Measurements from ENCODE around the gene HDAC9. TPM values are rescaled to one million over a fixed set of nuclear protein-coding genes. Genes with fewer than 3 reads are reported as not detected.

Gene HDAC9
- total RNA-seq, 1 donor from 2014 or later: 2.1 TPM

- no peak for DNase-seq (ENCODE audit: low spot score)
- no peak for ATAC-seq
These were observed 26.5 kb downstream of the HDAC9 start for GRCh38 chr7:18521945-18522566.

GRCh38 chr7:18524248-18524647 lies 28.7 kb downstream of the HDAC9 start:
- DNase-seq (ENCODE audit: low spot score): no peak
- no peak for ATAC-seq

GRCh38 chr7:18526368-18526878 lies 30.9 kb downstream of the HDAC9 start:
- ATAC-seq: no peak
- no peak for DNase-seq (ENCODE audit: low spot score)

DNA sequence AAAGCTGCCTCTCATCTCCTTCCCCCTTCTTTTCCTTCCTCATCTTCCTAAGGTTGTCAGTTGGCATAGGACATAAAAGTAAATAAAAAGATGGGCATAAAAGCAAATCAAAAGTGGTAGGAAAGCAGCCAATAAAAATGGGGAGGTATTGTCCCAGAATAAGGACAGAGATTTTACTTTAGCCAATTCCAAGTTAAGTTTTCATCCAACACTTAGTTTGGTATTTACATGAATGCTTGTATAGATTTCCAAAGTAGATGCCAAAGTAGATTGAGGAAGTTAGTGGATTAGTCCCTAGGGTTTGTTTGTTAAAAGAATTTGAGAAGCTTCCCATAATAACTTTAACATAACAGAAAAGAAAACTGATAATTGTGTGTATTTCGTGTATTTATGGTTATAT lies 33.7 kb downstream of the HDAC9 start:
- DNase-seq (ENCODE audit: low spot score): no peak
- no peak for ATAC-seq

DNA sequence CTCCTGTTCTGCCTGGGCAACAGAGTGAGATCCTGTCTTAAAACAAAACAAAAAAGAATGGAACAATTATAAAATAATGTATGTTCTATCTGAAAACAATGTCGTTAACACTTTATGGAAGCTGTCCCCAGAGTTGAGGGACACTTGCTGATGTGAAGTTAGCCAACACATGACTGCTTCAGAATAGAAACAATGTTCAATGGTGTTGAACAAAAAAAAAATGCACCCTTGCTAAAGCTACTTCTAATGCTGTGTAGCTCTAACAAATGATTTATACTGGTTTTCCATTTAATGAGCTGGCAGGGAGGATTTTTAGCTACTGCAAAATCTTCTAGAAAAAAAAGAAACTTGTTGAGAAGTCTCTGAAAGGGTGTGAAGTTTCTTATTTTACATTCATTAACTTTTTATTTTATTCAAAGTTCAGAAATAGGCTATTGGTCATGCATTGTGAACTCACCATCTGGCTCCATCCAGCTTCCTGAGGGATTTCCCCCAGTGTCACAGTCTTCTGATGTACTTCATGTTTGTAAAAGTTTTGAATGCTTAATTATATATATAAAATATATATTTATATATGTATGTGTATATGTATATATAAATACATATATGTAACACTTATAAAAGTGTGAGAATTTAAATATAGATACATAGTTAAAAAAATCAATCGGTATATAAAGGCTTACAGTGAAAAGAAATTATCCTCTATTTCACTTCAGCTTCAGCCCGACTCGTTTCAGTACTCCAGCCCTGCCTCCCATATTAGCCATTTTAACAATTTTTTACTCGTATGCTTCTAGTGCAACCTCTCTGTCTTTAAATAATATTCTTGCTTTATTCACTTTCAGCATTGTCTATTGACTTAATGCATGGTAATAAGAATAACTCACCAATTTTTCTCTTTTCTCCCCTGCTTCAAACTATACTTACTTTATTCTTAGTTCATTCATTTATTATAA lies 35.0 kb downstream of the HDAC9 start:
- DNase-seq (ENCODE audit: low spot score) (no peak), ATAC-seq (no peak)

GRCh38 chr7:18531539-18531938 lies 36.0 kb downstream of the HDAC9 start:
- DNase-seq (ENCODE audit: low spot score): no peak

DNA sequence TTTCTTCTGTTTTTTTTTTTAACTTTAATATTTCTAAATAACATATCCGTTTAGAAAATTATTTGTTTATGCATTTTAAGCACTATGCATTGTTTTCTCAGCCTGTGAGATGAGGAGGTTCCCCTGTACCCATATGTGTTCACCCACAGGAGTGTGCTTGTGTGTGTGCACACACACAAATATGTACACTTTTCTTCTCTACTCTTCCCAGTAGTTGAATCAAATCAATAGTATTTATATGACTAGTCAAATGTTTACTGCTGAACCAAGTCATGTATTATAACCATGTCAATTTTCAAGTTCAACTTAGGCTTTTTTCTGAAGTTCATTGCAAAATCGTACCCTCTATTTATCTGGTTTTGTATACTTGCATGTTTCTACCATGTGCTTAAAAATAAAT lies 37.3 kb downstream of the HDAC9 start:
- DNase-seq (ENCODE audit: low spot score) (no peak), ATAC-seq (no peak)

More at GRCh38 chr7:18531539-18531938, 36.0 kb downstream of the HDAC9 start:
- no peak for ATAC-seq

DNA sequence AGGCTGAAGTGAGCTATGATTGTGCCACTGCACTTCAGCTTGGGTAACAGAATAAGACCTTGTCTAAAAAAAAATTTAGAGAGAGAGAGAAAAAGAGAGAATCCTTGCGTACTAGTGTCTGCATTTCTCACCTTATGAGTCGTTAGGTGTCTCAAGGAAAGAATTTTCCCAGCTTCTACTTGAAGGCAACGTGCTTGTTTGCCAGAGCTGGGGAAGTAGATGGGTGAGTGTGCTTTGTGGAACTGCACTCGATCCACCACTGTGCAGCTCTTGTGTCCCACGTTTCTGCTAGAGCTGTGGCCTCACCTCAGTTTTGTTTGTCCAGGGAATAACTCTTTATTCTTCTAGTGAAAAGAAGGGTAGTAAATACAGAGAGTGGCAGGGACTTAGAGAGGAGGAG lies 38.9 kb downstream of the HDAC9 start:
- DNase-seq (ENCODE audit: low spot score): no peak
- no peak for ATAC-seq

DNA sequence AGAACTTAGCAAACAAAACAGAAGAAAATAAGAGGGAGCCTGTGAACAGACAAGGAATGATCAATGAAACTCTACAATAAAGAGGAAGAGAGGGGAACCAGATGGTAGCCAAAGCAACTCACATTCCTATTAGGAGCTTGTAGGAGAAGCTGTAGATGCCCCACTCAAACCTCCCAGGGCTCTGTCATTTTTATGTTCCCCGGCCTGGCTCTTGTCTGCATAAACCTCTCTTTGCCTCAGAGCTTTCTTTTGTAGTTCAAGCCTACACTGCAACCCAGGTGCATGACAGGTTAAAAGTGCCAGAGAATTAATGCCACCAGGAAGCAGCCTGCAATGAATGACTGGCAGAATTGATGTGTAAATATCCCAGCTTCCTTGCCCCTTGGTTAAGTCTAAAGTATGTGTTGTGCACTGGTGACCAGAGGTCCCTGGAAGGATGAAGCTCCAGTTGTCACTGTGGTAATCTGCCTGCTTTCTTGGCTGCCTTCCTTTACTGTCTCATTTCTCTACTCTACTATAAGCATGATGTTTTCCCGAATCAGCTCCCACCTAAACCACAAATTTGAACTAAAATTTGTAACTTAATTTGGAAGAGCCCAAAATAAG lies 40.4 kb downstream of the HDAC9 start:
- ATAC-seq (no peak), DNase-seq (ENCODE audit: low spot score) (no peak)

DNA sequence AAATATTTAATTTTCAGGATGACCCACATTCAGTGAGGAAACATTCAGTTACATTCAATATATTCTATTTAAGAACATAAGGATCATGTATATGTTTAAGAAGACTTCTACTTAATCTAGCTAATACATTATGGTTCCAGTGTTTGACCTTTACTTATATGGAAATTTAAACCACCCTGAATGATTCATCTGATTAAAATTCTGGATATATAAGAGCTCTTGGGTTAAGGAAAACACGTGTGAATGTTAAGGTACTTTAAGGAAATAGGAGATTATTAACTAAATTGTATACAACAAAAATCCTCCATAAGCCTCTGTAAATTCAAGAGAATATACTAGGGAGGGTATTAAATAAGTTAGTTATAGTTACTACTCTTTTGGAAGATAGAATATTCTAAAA lies 40.9 kb downstream of the HDAC9 start:
- ATAC-seq (no peak), DNase-seq (ENCODE audit: low spot score) (no peak)

DNA sequence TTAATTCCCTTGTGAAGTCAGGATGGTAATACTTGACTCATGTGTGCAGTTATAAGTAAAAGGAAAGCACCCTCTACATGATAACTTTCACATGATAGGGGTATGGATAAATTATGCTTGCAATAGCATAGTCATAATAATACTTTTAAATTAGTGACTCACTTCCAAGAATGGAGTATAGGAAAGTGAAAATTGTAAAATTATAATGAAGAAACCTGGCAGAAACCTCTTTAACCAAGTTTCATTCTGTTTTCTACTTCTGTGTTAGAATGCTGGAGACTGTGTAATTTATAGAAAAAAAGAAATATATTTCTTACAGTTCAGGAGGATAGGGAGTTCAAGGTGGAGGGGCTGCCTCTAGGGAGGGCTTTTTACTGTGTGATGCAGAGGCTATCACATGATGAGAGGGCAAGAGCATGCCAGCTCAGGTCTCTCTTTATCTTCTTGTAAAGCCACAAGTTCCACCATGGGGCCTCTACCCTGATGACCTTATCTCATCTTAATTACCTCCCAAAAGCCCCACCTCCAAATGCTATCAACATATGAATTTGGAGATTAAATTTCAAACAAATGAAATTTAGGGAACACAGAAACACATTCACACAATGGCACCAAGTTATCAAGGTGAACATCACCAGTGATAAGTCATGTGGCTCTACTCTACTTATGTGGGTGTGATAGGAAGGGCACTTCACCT lies 43.2 kb downstream of the HDAC9 start:
- ATAC-seq (no peak), DNase-seq (ENCODE audit: low spot score) (no peak)

DNA sequence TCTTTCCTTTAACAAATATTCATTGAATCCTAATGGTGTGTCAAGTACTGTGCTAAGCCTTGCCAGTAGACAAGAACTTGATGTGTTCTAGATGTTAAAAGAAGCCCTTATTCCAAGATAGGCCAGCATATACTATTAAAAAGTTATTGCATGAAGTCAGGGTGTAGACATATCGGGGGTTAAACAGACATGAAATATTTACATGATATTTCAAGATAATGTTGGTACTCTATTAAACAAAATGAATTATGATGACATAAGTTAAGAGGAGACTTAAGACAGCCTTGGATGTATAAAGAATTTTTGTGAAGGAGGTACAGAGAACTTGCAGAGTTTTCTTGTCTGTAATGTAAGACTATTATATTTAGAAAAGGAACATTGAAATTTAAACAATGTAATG lies 44.8 kb downstream of the HDAC9 start:
- no peak for ATAC-seq
- no peak for DNase-seq (ENCODE audit: low spot score)

GRCh38 chr7:18541181-18541870 lies 45.8 kb downstream of the HDAC9 start:
- DNase-seq (ENCODE audit: low spot score): no peak
- ATAC-seq: no peak

DNA sequence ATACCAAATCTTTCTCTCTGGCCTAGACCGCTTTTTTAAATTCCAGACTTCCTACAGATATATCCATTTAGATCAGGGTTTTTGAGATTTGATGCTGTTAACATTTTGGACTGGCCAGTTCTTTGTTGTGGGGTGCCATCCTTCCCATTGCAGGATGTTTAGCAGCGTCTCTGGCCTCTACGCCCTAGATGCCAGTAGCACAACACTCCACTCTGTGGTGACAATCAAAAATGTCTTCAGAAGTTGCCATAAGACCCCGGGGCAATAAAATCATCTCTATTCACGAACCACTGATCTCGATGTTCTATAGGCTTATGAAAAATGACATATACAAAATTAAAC lies 46.3 kb downstream of the HDAC9 start:
- DNase-seq (ENCODE audit: low spot score) (no peak), ATAC-seq (no peak)

DNA sequence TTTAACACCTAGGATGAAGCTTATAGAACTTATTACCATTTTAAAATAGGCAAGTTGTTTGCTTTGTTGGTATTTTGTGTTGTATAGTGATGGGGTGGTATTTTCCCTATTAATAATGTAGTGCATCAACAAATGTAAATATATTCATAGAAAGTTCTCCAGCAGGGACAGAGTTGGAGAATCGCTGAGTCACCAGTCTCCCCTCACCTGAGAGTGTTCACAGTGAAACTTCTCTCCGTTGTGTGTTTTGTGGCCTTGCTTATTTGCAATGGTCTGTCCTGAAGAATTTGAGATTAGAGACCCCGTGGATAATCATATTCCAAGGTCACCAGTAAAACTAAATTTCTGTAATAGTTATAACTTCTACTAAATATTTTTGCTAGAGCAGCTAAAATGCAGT lies 51.0 kb downstream of the HDAC9 start:
- no peak for DNase-seq (ENCODE audit: low spot score)
- ATAC-seq: no peak

DNA sequence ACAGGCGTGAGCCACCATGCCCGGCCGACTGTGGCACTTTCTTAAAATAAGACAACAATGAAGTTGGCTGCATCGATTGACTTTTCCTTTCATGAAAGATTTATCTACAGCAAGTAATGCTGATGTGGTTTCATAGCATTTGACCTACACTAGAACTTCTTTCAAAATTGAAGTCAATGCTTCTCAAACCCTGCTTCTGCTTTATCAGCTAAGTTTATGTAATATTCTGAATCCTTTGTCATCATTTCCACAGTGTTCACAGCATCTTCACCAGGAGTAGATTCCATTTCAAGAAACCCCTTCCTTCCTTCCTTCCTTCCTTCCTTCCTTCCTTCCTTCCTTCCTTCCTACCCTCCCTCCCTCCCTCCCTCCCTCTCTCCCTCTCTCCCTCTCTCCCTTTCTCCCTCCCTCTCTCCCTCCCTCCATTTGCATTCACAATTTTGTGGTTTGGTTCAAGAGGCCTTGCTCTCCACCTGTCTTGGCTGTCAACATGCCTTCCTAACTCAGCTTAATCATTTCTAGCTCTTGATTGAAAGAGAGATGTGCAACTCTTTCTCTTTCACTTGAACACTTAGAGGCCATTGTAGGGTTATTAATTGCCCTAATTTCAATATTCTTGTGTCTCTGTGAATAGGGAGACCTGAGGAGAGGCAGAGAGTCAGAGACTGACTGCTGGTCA lies 52.1 kb downstream of the HDAC9 start:
- ATAC-seq: no peak

GRCh38 chr7:18548534-18548933 lies 53.0 kb downstream of the HDAC9 start:
- DNase-seq (ENCODE audit: low spot score) (no peak), ATAC-seq (no peak)

More for the DNA sequence above, 52.1 kb downstream of the HDAC9 start:
- DNase-seq (ENCODE audit: low spot score): no peak

DNA sequence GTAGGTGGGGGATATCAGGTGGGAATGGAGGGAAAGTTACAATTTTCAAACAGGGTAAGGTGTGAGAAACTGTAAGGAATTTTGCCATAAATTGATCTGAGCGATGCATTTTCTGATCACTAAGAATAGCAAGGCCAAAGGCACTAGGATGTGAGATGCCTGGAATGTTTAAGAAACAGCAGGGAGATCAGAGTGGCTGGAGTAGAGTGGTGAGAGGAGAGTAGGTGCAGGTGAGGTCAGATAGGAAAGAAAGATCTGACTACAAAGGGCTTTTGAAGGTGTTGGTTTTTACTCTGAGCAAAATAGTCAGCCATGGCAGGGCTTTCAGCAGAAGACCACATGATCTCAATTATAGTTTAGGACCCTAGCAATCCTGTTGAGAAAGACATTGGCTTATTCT lies 55.0 kb downstream of the HDAC9 start:
- ATAC-seq: no peak
- DNase-seq (ENCODE audit: low spot score): no peak

GRCh38 chr7:18552316-18552916 lies 56.9 kb downstream of the HDAC9 start:
- no peak for ATAC-seq
- no peak for DNase-seq (ENCODE audit: low spot score)

Measured in left lobe of liver (tissue), 2 donors.